H9 (cell line): Measurements from ENCODE around the gene STYXL2. TPM values are rescaled to one million over a fixed set of nuclear protein-coding genes. Genes with fewer than 3 reads are reported as not detected.

Experiments used
- DNase-seq: peaks from one replicate; pipeline ENCODE4 v3.0.0-alpha.2; 2017
- H2AFZ ChIP-seq: one replicate; pipeline ENCODE4 v1.6.1; 2013; ENCODE audit warnings: mild to moderate bottlenecking, low read length, control low read depth, moderate library complexity
- H2AK5ac ChIP-seq: 2 replicates; pipeline ENCODE4 v1.6.1; 2013; ENCODE audit warnings: low read length, control low read depth, mixed read lengths; ENCODE audit not compliant: insufficient read length
- H2BK120ac ChIP-seq: one replicate; pipeline ENCODE4 v1.6.1; 2013; ENCODE audit warnings: low read depth, mild to moderate bottlenecking, low read length, control low read depth, inconsistent platforms; ENCODE audit not compliant: poor library complexity, severe bottlenecking
- H2BK12ac ChIP-seq: 2 replicates; pipeline ENCODE4 v1.6.1; 2013; ENCODE audit warnings: low read length, control low read depth, mixed read lengths, low read depth; ENCODE audit not compliant: insufficient read length
- H2BK15ac ChIP-seq: 2 replicates; pipeline ENCODE4 v1.6.1; 2013; ENCODE audit warnings: low read depth, low read length, control low read depth
- H2BK20ac ChIP-seq: one replicate; pipeline ENCODE4 v1.6.1; 2013; ENCODE audit warnings: low read depth, mild to moderate bottlenecking, low read length, control low read depth, inconsistent platforms; ENCODE audit not compliant: poor library complexity, severe bottlenecking
- H2BK5ac ChIP-seq: 2 replicates; pipeline ENCODE4 v1.6.1; 2013; ENCODE audit warnings: low read length, control low read depth, mixed read lengths; ENCODE audit not compliant: insufficient read length
- H3K14ac ChIP-seq: 2 replicates; pipeline ENCODE4 v1.6.1; 2013; ENCODE audit warnings: low read length, control low read depth; ENCODE audit not compliant: insufficient read depth
- H3K18ac ChIP-seq: 2 replicates; pipeline ENCODE4 v1.6.1; 2013; ENCODE audit warnings: low read depth, mild to moderate bottlenecking, mixed read lengths, low read length, control low read depth; ENCODE audit not compliant: insufficient read length
- H3K23ac ChIP-seq: 2 replicates; pipeline ENCODE4 v1.6.1; 2013; ENCODE audit warnings: low read length, control low read depth, mixed read lengths, low read depth; ENCODE audit not compliant: insufficient read length
- H3K23me2 ChIP-seq: 2 replicates; pipeline ENCODE4 v1.6.1; 2013; ENCODE audit warnings: low read depth, mild to moderate bottlenecking, mixed read lengths, low read length, control low read depth; ENCODE audit not compliant: insufficient read length, poor library complexity, severe bottlenecking
- H3K27ac ChIP-seq: 2 replicates; pipeline ENCODE4 v1.5.1; 2013; ENCODE audit warnings: low read length, control low read depth, mixed read lengths, low read depth; ENCODE audit not compliant: insufficient read length
- H3K27me3 ChIP-seq: 2 replicates; pipeline ENCODE4 v1.6.1; 2013; ENCODE audit warnings: low read length, control low read depth, inconsistent platforms; ENCODE audit not compliant: insufficient read depth
- H3K4ac ChIP-seq: 2 replicates; pipeline ENCODE4 v1.6.1; 2013; ENCODE audit warnings: low read depth, mild to moderate bottlenecking, control low read depth, inconsistent platforms, low read length, moderate library complexity
- H3K4me1 ChIP-seq: 2 replicates; pipeline ENCODE4 v1.6.1; 2013; ENCODE audit warnings: low read length, control low read depth, inconsistent platforms; ENCODE audit not compliant: insufficient read depth
- H3K4me2 ChIP-seq: 2 replicates; pipeline ENCODE4 v1.6.1; 2013; ENCODE audit warnings: low read length, control low read depth, mixed read lengths; ENCODE audit not compliant: insufficient read length, insufficient read depth
- H3K56ac ChIP-seq: 2 replicates; pipeline ENCODE4 v1.6.1; 2013; ENCODE audit warnings: low read depth, mild to moderate bottlenecking, mixed read lengths, low read length, control low read depth; ENCODE audit not compliant: insufficient read length
- H3K79me1 ChIP-seq: 2 replicates; pipeline ENCODE4 v1.6.1; 2013; ENCODE audit warnings: low read depth, mild to moderate bottlenecking, moderate library complexity, low read length, control low read depth, inconsistent platforms; ENCODE audit not compliant: insufficient read depth, poor library complexity, severe bottlenecking
- H3K79me2 ChIP-seq: 2 replicates; pipeline ENCODE4 v1.6.1; 2013; ENCODE audit warnings: low read length, control low read depth, inconsistent platforms; ENCODE audit not compliant: insufficient read depth
- H3K9ac ChIP-seq: 2 replicates; pipeline ENCODE4 v1.6.1; 2013; ENCODE audit warnings: low read length, control low read depth, mixed read lengths; ENCODE audit not compliant: insufficient read length; ENCODE audit errors: extremely low read depth
- H3K9me3 ChIP-seq: one replicate; pipeline ENCODE4 v1.6.1; 2013; ENCODE audit warnings: low read depth, low read length, inconsistent platforms; ENCODE audit not compliant: control insufficient read depth
- H3T11ph ChIP-seq: one replicate; pipeline ENCODE4 v1.6.1; 2013; ENCODE audit warnings: mild to moderate bottlenecking, low read length, control low read depth, inconsistent platforms
- H4K20me1 ChIP-seq: one replicate; pipeline ENCODE4 v1.6.1; 2013; ENCODE audit not compliant: control insufficient read depth, insufficient read length, insufficient read depth
- H4K5ac ChIP-seq: 2 replicates; pipeline ENCODE4 v1.6.1; 2013; ENCODE audit warnings: low read depth, mild to moderate bottlenecking, mixed read lengths, low read length, control low read depth; ENCODE audit not compliant: insufficient read length
- H4K8ac ChIP-seq: replicated peaks from 2 replicates; pipeline ENCODE4 v1.6.1; 2013; ENCODE audit warnings: low read length, control low read depth, mixed read lengths, low read depth; ENCODE audit not compliant: insufficient read length
- H4K91ac ChIP-seq: 2 replicates; pipeline ENCODE4 v1.6.1; 2013; ENCODE audit warnings: low read depth, mild to moderate bottlenecking, moderate library complexity, mixed read lengths, low read length, control low read depth; ENCODE audit not compliant: insufficient read length
- H3K27ac Mint-ChIP-seq, 3 experiments: 2 replicates in 2 of 3; 3 replicates in 1 of 3; pipeline ENCODE4 v1.8.0; 2020 to 2021; ENCODE audit warnings: mixed read lengths in 3 of 3, mild to moderate bottlenecking in 1 of 3, moderate library complexity in 1 of 3
- H3K27me3 Mint-ChIP-seq: 2 replicates; pipeline ENCODE4 v1.8.0; 2021; ENCODE audit warnings: low read depth, mild to moderate bottlenecking, moderate library complexity, mixed read lengths
- H3K36me3 Mint-ChIP-seq, 3 experiments: 2 replicates in 2 of 3; 3 replicates in 1 of 3; pipeline ENCODE4 v1.8.0; 2020 to 2021; ENCODE audit warnings: low read depth in 3 of 3, mixed read lengths in 3 of 3; ENCODE audit not compliant: insufficient read depth in 1 of 3
- H3K4me1 Mint-ChIP-seq, 2 experiments: 2 replicates each; pipeline ENCODE4 v1.8.0; 2020; ENCODE audit warnings: mixed read lengths in 2 of 2
- H3K4me3 Mint-ChIP-seq, 2 experiments: 2 replicates in 1 of 2; 3 replicates in 1 of 2; pipeline ENCODE4 v1.8.0; 2020 to 2021; ENCODE audit warnings: mild to moderate bottlenecking in 2 of 2, mixed read lengths in 2 of 2, moderate library complexity in 1 of 2
- H3K9me3 Mint-ChIP-seq, 2 experiments: 2 replicates in 1 of 2; 3 replicates in 1 of 2; pipeline ENCODE4 v1.8.0; 2020; ENCODE audit warnings: mild to moderate bottlenecking in 2 of 2, mixed read lengths in 2 of 2, moderate library complexity in 1 of 2
- WGBS: extraction: QIAGEN DNeasy Blood & Tissue Kit; methylation state at CpG from one replicate; pipeline ENCODE4 v1.1.7; 2013; ENCODE audit warnings: missing lambda C conversion rate, low lambda C conversion rate, mixed read lengths; ENCODE audit not compliant: insufficient read length; ENCODE audit errors: extremely low coverage; 5-methylcytosine and 5-hydroxymethylcytosine counted together
- total RNA-seq: library from RNA; stranded (reverse); gene quantifications from 2 replicates; pipeline ENCODE4 v1.2.1, GENCODE V29; 2021
- TF ChIP-seq, protein P1 (sequence below): fragments of 200-600 bp; sonication (generic); conservative IDR thresholded peaks from 3 replicates; pipeline ENCODE4 v1.8.0; 2021; ENCODE audit warnings: antibody characterized with exemption, mild to moderate bottlenecking

STYXL2 gene
- total RNA-seq, 1 experiment from 2014 or later: 0.09 TPM

DNA sequence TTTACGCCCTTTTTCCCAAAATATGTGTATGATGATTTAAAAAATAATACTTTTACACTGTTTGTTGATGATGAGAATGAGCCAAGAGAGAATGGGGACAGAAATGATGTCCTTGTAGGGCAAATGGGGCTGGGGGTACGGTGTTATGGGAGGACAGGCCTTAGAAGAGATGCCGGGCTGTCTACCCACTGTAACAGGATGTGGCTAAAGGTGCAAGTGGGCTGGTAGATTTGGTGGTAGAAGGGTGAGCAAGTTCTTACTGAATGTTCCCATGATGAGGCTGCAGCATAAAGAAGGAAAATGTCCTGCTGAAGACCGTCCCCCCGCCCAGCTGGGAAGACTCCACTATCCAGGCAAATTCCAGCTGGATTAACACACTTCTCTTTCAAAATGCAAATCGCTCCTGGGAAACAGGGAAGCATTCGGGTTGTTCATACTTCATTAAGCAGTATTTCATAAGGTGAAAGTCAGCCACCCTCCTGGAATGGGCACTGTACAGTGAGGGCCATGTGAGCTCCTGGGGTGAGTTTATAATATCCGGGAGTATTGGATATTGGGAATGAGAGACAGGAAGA, 17.7 kb upstream of the STYXL2 start:
- no peak overlapping the region for H2AK5ac ChIP-seq
- H4K8ac ChIP-seq: no peak overlapping the region
- no peak overlapping the region for H3K27ac ChIP-seq
- H3K79me1 ChIP-seq: no peaks in the 10 kb centered on the region
- H3K79me2 ChIP-seq: no peaks in the 10 kb centered on the region
- Mint-ChIP-seq H3K4me1 (peaks cover 5% of the 10 kb centered on the region in 2 experiments), H3K4me3 (no peak overlapping the region), H3K27ac (peak overlapping the region in 1 of 3 experiments; percentile 19; a peak in 1 of 7 replicates), H3K36me3 (no peaks in the 10 kb centered on the region), H3K9me3 (no peaks in the 10 kb centered on the region; a peak in 1 of 5 replicates), H3K27me3 (peaks cover 11% of the 10 kb centered on the region)
- no peaks in the 10 kb centered on the region for H3K27me3 ChIP-seq
- no peak overlapping the region for H3K18ac ChIP-seq
- H3K4me1 ChIP-seq: no peaks in the 10 kb centered on the region
- H2BK15ac ChIP-seq: no peak overlapping the region
- H3K56ac ChIP-seq: no peak overlapping the region
- H2BK120ac ChIP-seq: no peak overlapping the region
- TF ChIP-seq, protein P1, sequence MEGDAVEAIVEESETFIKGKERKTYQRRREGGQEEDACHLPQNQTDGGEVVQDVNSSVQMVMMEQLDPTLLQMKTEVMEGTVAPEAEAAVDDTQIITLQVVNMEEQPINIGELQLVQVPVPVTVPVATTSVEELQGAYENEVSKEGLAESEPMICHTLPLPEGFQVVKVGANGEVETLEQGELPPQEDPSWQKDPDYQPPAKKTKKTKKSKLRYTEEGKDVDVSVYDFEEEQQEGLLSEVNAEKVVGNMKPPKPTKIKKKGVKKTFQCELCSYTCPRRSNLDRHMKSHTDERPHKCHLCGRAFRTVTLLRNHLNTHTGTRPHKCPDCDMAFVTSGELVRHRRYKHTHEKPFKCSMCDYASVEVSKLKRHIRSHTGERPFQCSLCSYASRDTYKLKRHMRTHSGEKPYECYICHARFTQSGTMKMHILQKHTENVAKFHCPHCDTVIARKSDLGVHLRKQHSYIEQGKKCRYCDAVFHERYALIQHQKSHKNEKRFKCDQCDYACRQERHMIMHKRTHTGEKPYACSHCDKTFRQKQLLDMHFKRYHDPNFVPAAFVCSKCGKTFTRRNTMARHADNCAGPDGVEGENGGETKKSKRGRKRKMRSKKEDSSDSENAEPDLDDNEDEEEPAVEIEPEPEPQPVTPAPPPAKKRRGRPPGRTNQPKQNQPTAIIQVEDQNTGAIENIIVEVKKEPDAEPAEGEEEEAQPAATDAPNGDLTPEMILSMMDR: no peak
- no peak overlapping the region for H2BK20ac ChIP-seq
- no peaks in the 10 kb centered on the region for H3K9me3 ChIP-seq
- no peak for DNase-seq
- H3K4me2 ChIP-seq: no peak overlapping the region
- H3K14ac ChIP-seq: no peak overlapping the region
- H2BK5ac ChIP-seq: no peak overlapping the region
- no peaks in the 10 kb centered on the region for H4K20me1 ChIP-seq
- H3T11ph ChIP-seq: no peak overlapping the region
- no peaks in the 10 kb centered on the region for H3K23me2 ChIP-seq
- H2BK12ac ChIP-seq: no peak overlapping the region
- no peak overlapping the region for H2AFZ ChIP-seq
- H3K23ac ChIP-seq: no peak overlapping the region
- no peak overlapping the region for H4K91ac ChIP-seq
- H3K9ac ChIP-seq: no peak overlapping the region
- WGBS: no CpG with 5 or more reads among the region's 8 CpGs
- no peak overlapping the region for H4K5ac ChIP-seq
- no peak overlapping the region for H3K4ac ChIP-seq
